Dermis microvascular lymphatic vessel endothelial cell (primary cell): Measurements from ENCODE around the gene EI24. TPM values are rescaled to one million over a fixed set of nuclear protein-coding genes. Genes with fewer than 3 reads are reported as not detected.
A peak's percentile ranks its signal among the peaks of the same experiment; 100 is the strongest.

Experiments
- DNase-seq, 2 donors: peaks; one replicate each; pipeline versions ENCODE4 v3.0.0 to v3.0.0-alpha.2; 2010; ENCODE audit warnings: low read depth in 2 of 2
- total RNA-seq: library from RNA; depleted of rRNA; stranded (reverse); fragments of >200 nt; gene quantifications from 2 replicates; pipeline ENCODE4 v1.2.1, GENCODE V29; 2014

Gene EI24
- total RNA-seq, 1 donor from 2014 or later: 103 TPM

- DNase-seq: peak; percentile 26 to 61
These were observed 57.1 kb downstream of the EI24 start for GRCh38 chr11:125626288-125626950.

DNA sequence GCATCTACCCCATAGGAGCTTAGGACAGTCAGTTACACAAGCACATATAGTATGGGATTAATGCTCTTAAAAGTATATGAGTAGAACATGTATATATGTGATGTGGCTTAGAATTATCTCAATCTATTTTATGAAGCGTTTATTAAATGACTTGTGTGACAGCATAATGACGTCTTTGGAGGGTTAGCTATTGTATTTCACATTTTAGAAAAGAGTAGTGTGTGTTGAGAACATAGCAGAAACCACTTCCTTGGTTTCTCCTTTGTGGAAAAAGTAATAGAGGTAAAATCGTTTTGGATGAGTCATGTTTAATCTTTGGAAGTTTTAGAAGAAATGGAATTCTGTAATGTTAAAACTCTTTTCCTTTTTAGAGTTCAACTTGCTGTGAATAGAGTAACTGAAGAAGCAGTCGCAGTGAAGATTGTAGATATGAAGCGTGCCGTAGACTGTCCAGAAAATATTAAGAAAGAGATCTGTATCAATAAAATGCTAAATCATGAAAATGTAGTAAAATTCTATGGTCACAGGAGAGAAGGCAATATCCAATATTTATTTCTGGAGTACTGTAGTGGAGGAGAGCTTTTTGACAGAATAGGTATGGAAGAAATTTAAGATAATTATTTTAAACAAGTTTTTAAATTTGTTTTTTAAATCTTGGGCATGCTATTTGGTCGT lies 58.1 kb downstream of the EI24 start:
- DNase-seq: peak in 1 of 2 donors; percentile 6

Other genes with a start within 250 kb of the EI24 start
- gene FEZ1, start 73.2 kb upstream of the EI24 start, total RNA-seq: 35.9 and 45.5 TPM in 2 replicates
- gene STT3A, start 23.4 kb downstream of the EI24 start, total RNA-seq: 164 and 210 TPM in 2 replicates
- 12.6 and 27.0 TPM in 2 replicates for gene CHEK1, start 55.7 kb downstream of the EI24 start, total RNA-seq
- 0.13 TPM in 1 of 2 replicates, not detected in the other for gene ACRV1, start 111.4 kb downstream of the EI24 start, total RNA-seq
- gene PATE1, start 176.8 kb downstream of the EI24 start, total RNA-seq: not detected in 2 replicates
- gene PATE2, start 209.4 kb downstream of the EI24 start, total RNA-seq: 0.13 TPM in 1 of 2 replicates, not detected in the other
- not detected in 2 replicates for gene PATE3, start 218.7 kb downstream of the EI24 start, total RNA-seq